DLD1 (cell line): Measurements from ENCODE around the gene ARFIP1.

Experiments
- in situ Hi-C: cut with HindIII; loops from 2 replicates; pipeline ENCODE4 v1.10.0; 2017; ENCODE audit warnings: low sequenced_read_pairs

ARFIP1 gene

GRCh38 chr4:152959080-152959479, 179.3 kb downstream of the ARFIP1 start:
- in situ Hi-C loops: no loop called here

- in situ Hi-C loops: no loop called here
Observed at GRCh38 chr4:152960082-152960481, 180.3 kb downstream of the ARFIP1 start.

- in situ Hi-C loops: no loop called here
Observed at GRCh38 chr4:152961014-152961772, 181.4 kb downstream of the ARFIP1 start.

- in situ Hi-C loops: no loop called here
Observed at GRCh38 chr4:152961773-152962115, 182.0 kb downstream of the ARFIP1 start.
